ENCODE measurements around the gene TECTB.

- no peak for TF ChIP-seq POLR2A (IDR thresholded peaks at IDR 0.05; ENCODE audit: low read length)
- TF ChIP-seq GATA1 (IDR thresholded peaks at IDR 0.05; ENCODE audit: low read depth, low read length): no peak
These were observed 69.8 kb downstream of the TECTB start for GRCh38 chr10:112353046-112353445.
